Activated T-cell treated with anti-CD3 and anti-CD28 coated beads, Interleukin-2, amount 50 U/mL, for 24 hours (primary cell): ENCODE data around the gene HEBP2.
"Not testable (repeated sequence)": the region's sequence is repeated elsewhere in the genome, so short reads cannot be mapped to it uniquely, and the experiment has no call there.

Source experiments
- DNase-seq: peaks from one replicate; pipeline ENCODE4 v3.0.0-alpha.2; 2020
- H3K27ac Mint-ChIP-seq: 2 replicates; pipeline ENCODE4 v1.8.0; 2020; ENCODE audit warnings: mild to moderate bottlenecking, mixed read lengths
- H3K27me3 Mint-ChIP-seq: 2 replicates; pipeline ENCODE4 v1.8.0; 2020; ENCODE audit warnings: mixed read lengths
- H3K36me3 Mint-ChIP-seq: 2 replicates; pipeline ENCODE4 v1.8.0; 2020; ENCODE audit warnings: low read depth, mixed read lengths
- H3K4me1 Mint-ChIP-seq: 2 replicates; pipeline ENCODE4 v1.8.0; 2020; ENCODE audit warnings: low read depth, mixed read lengths
- H3K4me3 Mint-ChIP-seq: 2 replicates; pipeline ENCODE4 v1.8.0; 2020; ENCODE audit warnings: mild to moderate bottlenecking, moderate library complexity, mixed read lengths
- H3K9me3 Mint-ChIP-seq: 2 replicates; pipeline ENCODE4 v1.8.0; 2020; ENCODE audit warnings: mixed read lengths

Gene HEBP2

DNA sequence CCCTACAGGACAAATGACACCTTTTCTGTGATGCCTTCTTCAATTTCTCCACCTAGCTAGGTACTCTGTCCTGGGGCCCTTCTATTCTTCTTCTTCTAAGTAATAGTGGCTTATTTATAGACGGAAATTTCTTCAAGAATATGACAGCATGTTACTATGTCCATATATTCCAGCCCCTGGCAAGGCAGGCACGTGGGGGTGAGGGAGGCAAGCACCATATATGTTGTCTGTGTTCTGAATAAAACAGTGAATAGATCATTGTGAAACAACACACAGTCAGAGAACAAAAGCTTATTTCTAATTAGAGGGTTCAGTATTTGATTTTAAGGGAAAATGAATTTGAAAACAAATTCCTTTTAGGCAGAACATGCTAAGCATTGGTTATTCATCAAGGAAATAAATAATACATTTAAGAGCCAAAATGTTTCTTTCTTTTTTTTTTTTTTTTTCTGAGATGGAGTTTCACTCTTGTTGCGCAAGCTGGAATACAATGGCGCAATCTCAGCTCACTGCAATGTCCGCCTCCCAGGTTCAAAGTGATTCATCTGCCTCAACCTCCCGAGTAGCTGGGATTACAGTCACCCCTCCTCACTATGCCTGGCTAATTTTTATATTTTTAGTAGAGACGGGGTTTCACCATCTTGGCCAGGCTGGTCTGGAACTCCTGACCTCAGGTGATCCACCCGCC lies 6.2 kb downstream of the HEBP2 start:
- peaks cover 30% of the 10 kb centered on the region for H3K36me3 Mint-ChIP-seq
- DNase-seq = no peak
- no peak overlapping the region for H3K4me3 Mint-ChIP-seq
- H3K27me3 Mint-ChIP-seq = no peaks in the 10 kb centered on the region
- H3K9me3 Mint-ChIP-seq = no peaks in the 10 kb centered on the region
- no peak overlapping the region for H3K27ac Mint-ChIP-seq
- peaks cover 12% of the 10 kb centered on the region for H3K4me1 Mint-ChIP-seq

DNA sequence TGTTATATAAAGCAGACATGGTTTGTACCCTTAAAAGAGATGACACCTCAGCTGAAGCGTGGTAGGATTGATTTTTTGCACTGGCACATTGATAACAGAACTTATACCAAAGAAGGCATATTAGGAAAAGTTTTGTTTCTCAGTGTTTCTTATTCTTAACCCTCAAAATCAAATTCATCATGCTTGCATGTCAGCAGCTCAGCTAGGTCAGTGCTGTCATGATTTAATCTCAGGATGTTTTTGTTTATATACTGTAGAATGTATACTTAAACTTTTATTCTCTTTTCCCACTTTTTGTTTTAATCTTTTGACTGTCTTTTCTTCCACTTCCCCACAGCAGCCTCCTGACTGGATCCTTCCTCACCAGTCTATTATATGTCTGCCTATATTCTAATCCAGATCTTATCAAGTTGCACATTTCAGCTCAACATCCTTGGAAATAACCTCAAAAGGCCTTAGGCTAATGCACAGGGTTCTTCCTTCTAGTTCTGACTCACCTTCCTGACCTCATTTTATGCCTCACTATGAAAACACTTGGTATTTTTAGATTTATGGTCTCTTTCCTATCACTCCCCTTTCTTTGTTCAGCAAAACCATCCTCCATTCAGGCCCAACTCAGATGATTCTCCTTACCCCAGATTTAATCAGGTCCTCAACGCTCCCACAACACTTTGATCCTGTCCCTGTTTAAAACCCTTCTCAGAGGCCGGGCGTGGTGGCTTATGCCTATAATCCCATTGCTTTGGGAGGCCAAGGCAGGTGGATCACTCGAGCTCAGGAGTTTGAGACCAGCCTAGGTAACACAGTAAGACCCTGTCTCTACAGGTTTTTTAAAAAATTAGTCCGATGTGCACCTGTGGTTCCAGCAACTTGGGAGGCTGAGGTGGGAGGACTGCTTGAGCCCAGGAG lies 7.2 kb downstream of the HEBP2 start:
- DNase-seq = no peak
- Mint-ChIP-seq H3K9me3 (no peaks in the 10 kb centered on the region), H3K27ac (peak overlapping the region; percentile 66), H3K4me3 (no peak overlapping the region), H3K36me3 (peaks cover 30% of the 10 kb centered on the region), H3K4me1 (peaks cover 12% of the 10 kb centered on the region), H3K27me3 (no peaks in the 10 kb centered on the region)

DNA sequence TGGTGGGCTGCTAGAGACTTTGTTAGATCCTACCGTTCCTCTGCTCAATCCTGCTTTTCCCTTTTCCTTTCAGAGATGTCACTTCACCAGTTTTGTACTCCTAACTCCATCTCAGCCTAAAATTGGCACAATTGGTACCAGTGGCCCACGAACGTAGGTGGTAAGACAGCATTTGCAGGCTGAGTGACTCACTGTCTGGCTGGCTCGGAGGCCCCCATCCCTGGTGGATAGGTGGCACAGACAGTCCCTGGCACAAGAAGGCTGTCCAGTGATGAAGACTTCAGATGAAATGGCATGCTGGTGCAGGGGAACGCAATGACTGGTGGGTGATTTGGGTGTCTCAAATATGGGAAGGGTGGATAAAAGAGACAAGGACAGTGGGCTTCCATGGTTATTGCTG lies 11.1 kb downstream of the HEBP2 start:
- H3K4me3 Mint-ChIP-seq = no peak overlapping the region
- DNase-seq = no peak
- H3K9me3 Mint-ChIP-seq = no peaks in the 10 kb centered on the region
- H3K4me1 Mint-ChIP-seq = peaks cover 18% of the 10 kb centered on the region
- H3K27ac Mint-ChIP-seq = no peak overlapping the region
- no peaks in the 10 kb centered on the region for H3K27me3 Mint-ChIP-seq
- peaks cover 24% of the 10 kb centered on the region for H3K36me3 Mint-ChIP-seq

DNA sequence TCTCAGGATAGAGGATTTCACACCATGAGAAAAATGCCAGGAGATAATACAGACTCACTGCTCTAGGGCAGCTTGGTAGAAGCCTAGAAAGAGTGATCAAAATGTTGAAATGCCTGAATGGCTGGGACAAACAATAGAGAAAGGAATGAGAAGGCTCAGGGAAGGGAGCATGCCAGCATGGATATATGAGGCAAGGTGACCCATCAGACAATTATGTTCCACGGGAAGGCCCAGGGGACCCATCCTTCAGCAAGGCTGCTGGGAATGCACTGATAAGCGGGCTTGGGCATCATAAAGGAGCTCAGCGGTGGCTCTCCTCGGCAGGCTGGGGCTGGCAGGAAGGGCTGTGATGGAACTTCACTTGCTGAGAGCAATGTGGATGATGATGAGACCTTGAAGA lies 12.2 kb downstream of the HEBP2 start:
- Mint-ChIP-seq H3K27me3 (no peaks in the 10 kb centered on the region), H3K27ac (no peak overlapping the region), H3K36me3 (peaks cover 24% of the 10 kb centered on the region)

DNA sequence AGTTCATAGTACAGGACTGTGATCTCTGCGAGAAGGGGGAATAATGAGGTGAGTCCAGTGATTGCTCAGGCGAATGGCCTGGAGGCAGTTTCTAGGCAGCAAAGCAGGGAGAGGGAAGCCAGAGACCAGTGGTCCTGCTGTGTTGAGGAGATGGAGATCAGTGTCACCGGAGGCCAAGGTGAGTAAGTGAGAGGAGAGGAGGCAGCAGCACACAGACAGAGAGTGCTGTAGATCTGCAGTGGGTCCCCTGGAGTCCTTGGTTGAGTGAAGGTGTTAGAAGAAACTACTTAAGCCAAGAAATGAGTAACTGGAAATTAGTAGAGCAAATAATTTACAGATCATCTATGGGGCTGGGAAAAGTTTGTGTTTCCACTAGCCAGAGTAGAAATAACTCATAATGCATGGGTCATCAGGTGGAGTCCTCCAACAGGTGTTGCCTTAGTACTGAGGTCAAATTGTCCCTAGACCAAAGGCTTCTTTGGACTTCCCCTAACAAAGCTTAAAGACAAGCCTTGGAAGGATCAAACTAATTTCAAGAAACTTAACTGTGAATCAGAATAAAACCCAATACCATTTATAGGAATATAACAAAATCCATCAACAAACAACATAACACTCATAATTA lies 13.6 kb downstream of the HEBP2 start:
- no peaks in the 10 kb centered on the region for H3K9me3 Mint-ChIP-seq
- no peak overlapping the region for H3K27ac Mint-ChIP-seq
- H3K4me1 Mint-ChIP-seq = peaks cover 5% of the 10 kb centered on the region
- H3K27me3 Mint-ChIP-seq = no peaks in the 10 kb centered on the region
- no peak for DNase-seq
- H3K4me3 Mint-ChIP-seq = no peak overlapping the region
- peaks cover 19% of the 10 kb centered on the region for H3K36me3 Mint-ChIP-seq

More for the DNA sequence above, 12.2 kb downstream of the HEBP2 start:
- Mint-ChIP-seq H3K4me1 (peaks cover 12% of the 10 kb centered on the region), H3K9me3 (no peaks in the 10 kb centered on the region), H3K4me3 (no peak overlapping the region)
- no peak for DNase-seq

DNA sequence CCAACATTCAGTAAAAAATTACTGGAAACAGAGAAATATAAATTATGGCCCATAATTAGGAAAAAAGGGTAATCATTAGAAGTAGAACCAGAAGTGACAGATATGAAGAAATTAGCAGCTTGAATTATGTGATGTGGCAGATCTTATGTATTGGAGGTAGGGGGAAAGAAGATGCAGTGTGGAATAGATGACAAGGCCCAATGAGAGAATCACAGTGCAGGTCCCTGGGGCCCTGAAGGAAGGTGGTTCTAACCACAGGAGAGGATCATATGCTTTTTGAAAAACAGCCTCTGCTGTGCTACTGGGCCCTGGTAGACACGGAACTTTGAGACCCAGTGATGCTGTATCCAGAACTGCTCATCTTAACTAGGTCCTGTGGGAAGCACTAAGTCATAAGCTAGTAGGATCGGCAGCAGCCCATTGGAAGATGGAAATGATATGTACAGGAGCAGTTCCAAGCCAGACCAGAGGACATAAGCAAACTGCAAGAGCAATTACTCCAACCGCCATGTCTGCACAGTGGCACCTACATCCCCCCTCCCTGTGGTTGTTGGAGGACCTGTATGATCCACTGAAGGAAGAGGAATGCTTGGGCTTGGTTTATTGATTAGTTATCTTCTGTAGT lies 14.2 kb downstream of the HEBP2 start:
- Mint-ChIP-seq H3K27me3 (no peaks in the 10 kb centered on the region), H3K4me3 (no peak overlapping the region), H3K36me3 (peaks cover 14% of the 10 kb centered on the region), H3K4me1 (peaks cover 8% of the 10 kb centered on the region), H3K27ac (no peak overlapping the region), H3K9me3 (no peaks in the 10 kb centered on the region)
- DNase-seq = no peak

DNA sequence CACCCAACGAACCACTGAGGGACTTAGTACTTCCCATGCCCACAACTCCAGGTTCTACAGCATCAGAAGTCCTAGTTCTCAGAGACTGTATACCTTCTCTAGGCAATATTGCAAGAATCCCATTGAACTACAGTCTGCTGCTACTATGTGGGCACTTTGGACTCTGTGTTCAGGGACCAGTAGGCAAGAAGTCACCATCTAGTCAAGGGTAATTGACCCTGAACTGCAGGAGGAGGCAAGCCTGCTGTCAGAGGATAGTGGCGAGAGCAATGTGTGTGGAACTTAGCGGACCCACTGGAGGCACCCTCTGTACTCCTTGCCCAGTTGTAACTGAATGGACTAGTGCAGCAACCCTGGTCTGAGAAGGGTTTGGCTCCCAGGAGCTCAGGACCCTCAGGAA lies 15.7 kb downstream of the HEBP2 start:
- H3K27ac Mint-ChIP-seq = no peak overlapping the region
- no peak for DNase-seq
- no peaks in the 10 kb centered on the region for H3K9me3 Mint-ChIP-seq
- no peaks in the 10 kb centered on the region for H3K27me3 Mint-ChIP-seq
- no peak overlapping the region for H3K4me3 Mint-ChIP-seq
- H3K4me1 Mint-ChIP-seq = peaks cover 8% of the 10 kb centered on the region
- H3K36me3 Mint-ChIP-seq = peaks cover 7% of the 10 kb centered on the region

DNA sequence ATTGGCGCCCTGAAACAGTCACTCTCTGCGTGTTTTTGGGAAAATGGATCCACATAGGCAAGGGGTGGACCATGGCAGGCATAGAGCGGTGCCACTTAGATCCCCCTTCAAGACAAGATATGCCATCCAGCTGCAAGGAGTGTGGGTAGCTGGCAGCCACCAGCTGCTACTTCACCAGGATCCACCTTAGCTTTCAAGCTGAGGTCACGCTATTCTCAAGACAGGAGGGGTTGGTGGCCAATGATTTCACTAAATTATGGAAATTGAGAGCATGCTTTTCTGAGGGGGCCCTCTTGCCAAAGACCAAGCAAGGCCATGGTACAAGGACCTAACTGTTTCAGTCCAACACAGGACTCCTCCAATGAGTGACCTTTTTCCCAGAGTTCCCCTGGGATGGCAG lies 16.3 kb downstream of the HEBP2 start:
- H3K9me3 Mint-ChIP-seq = no peaks in the 10 kb centered on the region
- no peak overlapping the region for H3K27ac Mint-ChIP-seq
- H3K4me3 Mint-ChIP-seq = no peak overlapping the region
- peaks cover 8% of the 10 kb centered on the region for H3K4me1 Mint-ChIP-seq
- H3K36me3 Mint-ChIP-seq = peaks cover 7% of the 10 kb centered on the region
- H3K27me3 Mint-ChIP-seq = no peaks in the 10 kb centered on the region
- DNase-seq = no peak

DNA sequence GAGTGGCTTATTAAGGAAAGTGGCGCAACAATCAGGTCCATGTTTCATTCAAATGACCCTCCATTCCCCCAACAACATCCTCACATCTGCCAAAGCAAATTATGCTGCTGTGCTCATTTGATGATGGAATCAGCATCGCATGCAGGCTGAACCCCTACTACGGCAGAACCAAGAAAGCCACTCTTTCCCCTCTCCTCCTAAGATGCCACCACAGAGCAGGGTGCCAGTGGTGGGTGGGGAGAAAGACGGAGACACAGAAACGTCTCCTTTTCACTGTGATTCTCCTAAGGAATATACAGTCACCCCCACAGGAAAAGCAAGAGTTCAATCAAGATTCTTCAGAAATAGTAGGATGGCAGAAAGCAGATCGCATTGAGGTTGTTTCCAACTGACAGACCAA lies 17.1 kb downstream of the HEBP2 start:
- DNase-seq = no peak
- Mint-ChIP-seq H3K27me3 (no peaks in the 10 kb centered on the region), H3K4me3 (no peak overlapping the region), H3K9me3 (no peaks in the 10 kb centered on the region), H3K4me1 (peaks cover 8% of the 10 kb centered on the region), H3K36me3 (peaks cover 7% of the 10 kb centered on the region), H3K27ac (no peak overlapping the region)

DNA sequence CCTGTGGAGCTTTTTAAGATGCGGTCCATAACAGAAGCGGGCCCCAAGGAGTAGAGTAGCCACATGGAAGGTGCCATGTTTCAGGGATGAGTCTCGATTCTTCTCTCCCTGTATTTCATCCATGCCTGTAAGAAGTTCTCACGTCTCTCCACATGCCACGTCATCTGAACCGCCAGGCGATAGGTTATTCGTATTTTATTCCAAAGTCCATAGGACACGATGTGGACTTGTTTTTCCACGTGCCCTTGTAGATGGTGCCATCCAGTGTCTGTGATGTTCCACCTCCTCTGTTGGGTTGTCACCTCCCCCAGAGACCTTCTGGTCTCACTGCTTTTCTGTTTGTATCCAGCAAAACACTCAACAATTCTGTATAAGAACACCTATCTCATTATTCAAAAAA lies 17.6 kb downstream of the HEBP2 start:
- Mint-ChIP-seq H3K27me3 (no peaks in the 10 kb centered on the region), H3K4me3 (no peak overlapping the region)

DNA sequence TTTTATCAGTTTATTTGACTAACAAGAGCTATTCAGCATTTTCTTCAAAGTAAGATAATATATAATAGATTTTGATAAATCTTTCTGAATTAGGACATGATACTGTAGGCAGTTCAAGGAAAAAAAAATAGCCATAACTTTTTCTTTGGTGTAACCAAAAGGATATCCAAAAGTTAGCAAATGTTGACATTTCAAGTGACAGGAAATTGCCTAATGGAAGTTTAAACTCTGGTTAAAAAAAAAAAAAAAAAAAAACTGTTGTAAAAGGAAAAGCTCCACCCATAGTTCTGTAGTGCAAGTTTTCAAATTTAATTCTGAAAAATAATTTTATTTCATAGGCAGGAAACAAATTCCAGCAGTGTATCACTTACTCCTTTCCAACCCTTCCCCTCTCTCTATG lies 18.8 kb downstream of the HEBP2 start:
- Mint-ChIP-seq H3K27ac (no peak overlapping the region), H3K27me3 (no peaks in the 10 kb centered on the region), H3K4me3 (no peak overlapping the region), H3K9me3 (no peaks in the 10 kb centered on the region), H3K4me1 (peaks cover 5% of the 10 kb centered on the region), H3K36me3 (peaks cover 7% of the 10 kb centered on the region)
- no peak for DNase-seq

More for the DNA sequence above, 17.6 kb downstream of the HEBP2 start:
- no peaks in the 10 kb centered on the region for H3K9me3 Mint-ChIP-seq
- H3K4me1 Mint-ChIP-seq = peaks cover 8% of the 10 kb centered on the region
- no peak for DNase-seq
- H3K27ac Mint-ChIP-seq = no peak overlapping the region
- H3K36me3 Mint-ChIP-seq = peaks cover 7% of the 10 kb centered on the region

DNA sequence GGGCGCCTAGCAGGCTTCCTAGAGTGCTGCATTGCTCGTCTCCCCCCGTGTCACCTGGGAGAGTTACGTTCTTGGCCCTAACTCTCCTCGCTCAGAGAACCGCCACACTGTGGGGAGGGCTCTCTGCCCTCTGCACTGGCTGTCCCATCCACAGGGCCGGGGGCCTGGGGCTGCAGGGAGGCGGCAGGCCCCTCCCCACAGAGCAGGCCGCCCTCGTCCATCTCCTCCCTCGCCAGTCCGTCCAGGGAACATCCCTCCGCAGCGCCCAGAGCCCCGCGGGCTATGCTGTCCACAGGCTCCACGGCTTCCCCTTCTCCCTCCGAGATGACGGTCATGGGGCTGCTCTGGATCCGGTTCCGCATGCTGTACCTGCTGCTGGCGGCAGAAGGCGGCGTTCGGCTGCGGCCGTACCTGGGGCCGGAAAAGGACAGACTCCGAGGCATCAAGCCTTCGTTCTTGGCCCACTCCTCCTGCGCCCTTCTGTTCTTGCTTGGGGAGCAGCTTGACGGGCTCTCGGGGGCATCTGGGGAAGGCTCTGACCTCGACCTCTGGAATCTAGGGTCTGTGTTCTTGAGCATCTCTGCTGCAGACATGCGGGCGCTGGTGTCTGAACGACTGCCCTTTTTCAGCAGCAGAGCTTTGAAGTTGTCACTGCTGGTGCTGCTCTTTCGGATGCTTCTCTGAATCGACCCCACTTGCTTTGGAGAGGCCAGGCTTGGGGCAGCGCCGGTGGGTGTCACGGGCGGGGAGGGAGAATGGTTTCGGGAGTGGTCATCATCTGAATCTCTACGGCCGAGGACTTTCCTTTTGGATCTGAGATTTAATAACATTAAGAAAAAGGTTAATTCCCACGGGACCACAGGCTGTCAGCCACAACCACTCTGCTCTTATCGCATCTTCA lies 20.2 kb downstream of the HEBP2 start:
- Mint-ChIP-seq H3K4me1 (peaks cover 2% of the 10 kb centered on the region), H3K9me3 (no peaks in the 10 kb centered on the region), H3K36me3 (no peaks in the 10 kb centered on the region), H3K27ac (no peak overlapping the region), H3K27me3 (peaks cover under 1% of the 10 kb centered on the region), H3K4me3 (no peak overlapping the region)
- DNase-seq = no peak

DNA sequence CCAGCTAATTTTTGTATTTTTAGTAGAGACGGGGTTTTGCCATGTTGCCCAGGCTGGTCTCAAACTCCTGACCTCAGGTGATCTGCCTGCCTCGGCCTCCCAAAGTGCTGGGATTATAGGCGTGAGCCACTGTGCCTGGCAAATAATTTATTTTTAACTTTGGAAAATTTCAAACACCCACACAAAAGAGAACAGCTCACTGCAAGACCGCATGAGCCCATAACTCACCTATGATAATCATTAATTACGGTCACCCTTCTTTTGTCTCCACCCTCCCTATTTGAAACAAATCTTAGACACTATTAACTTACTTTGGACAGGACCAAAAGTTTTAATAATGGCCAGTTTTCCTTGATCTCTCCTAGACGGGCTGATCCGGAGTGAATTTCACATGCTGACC lies 21.2 kb downstream of the HEBP2 start:
- H3K9me3 Mint-ChIP-seq, H3K27ac Mint-ChIP-seq, H3K36me3 Mint-ChIP-seq, DNase-seq, H3K27me3 Mint-ChIP-seq, H3K4me1 Mint-ChIP-seq, H3K4me3 Mint-ChIP-seq: not testable (repeated sequence)
